OCI-LY3 (cell line): ENCODE data around the gene HMGB2.

Experiments used
- H2AFZ ChIP-seq: fragments of 200-600, 300-600 bp; shearing (Covaris generic); 2 replicates; pipeline ENCODE4 v1.6.0; 2014; ENCODE audit warnings: antibody characterized with exemption, low read depth, low read length
- H3K27ac ChIP-seq: fragments of 200-600, 300-600 bp; sonication (generic); 2 replicates; pipeline ENCODE4 v1.5.1; 2014; ENCODE audit warnings: mild to moderate bottlenecking, low read length, moderate library complexity, mixed read lengths
- H3K27me3 ChIP-seq: fragments of 200-600, 300-600 bp; sonication (generic); 2 replicates; pipeline ENCODE4 v1.6.1; 2014; ENCODE audit warnings: low read depth, low read length, mixed read lengths
- H3K36me3 ChIP-seq: fragments of 200-600, 300-600 bp; sonication (generic); replicated peaks from 2 replicates; pipeline ENCODE3; 2014; ENCODE audit warnings: low read depth, low read length, mixed read lengths
- H3K4me1 ChIP-seq: fragments of 300-600, 200-600 bp; sonication (generic); 2 replicates; pipeline ENCODE4 v1.6.1; 2014; ENCODE audit warnings: low read length, mixed read lengths
- H3K4me2 ChIP-seq: fragments of 200-600, 300-600 bp; sonication (generic); 2 replicates; pipeline ENCODE4 v1.6.1; 2014; ENCODE audit warnings: low read length, mixed read lengths
- H3K4me3 ChIP-seq: fragments of 300-600, 200-600 bp; sonication (generic); 2 replicates; pipeline ENCODE4 v1.5.1; 2014; ENCODE audit warnings: antibody characterized with exemption, mild to moderate bottlenecking, low read length, moderate library complexity
- H3K79me2 ChIP-seq: fragments of 300-600, 200-600 bp; shearing (Covaris generic); 2 replicates; pipeline ENCODE4 v1.6.1; 2014; ENCODE audit warnings: mild to moderate bottlenecking, low read length, mixed read lengths
- H3K9ac ChIP-seq: fragments of 300-600, 200-600 bp; shearing (Covaris generic); 2 replicates; pipeline ENCODE4 v1.6.0; 2014; ENCODE audit warnings: mild to moderate bottlenecking, low read length, moderate library complexity
- H3K9me3 ChIP-seq: fragments of 200-600, 300-600 bp; shearing (Covaris generic); 2 replicates; pipeline ENCODE4 v1.6.1; 2014; ENCODE audit warnings: low read length, mixed read lengths; ENCODE audit not compliant: insufficient read depth
- H4K20me1 ChIP-seq: fragments of 200-600, 300-600 bp; sonication (generic); 2 replicates; pipeline ENCODE4 v1.6.1; 2016; ENCODE audit warnings: low read length, mixed read lengths; ENCODE audit not compliant: insufficient read depth
- EZH2phosphoT487 ChIP-seq: fragments of 200-600 bp; shearing (Covaris generic); IDR thresholded peaks from 2 replicates; pipeline ENCODE4 v1.6.1; 2018; ENCODE audit warnings: antibody characterized with exemption, mixed run types, low read depth
- TF ChIP-seq, protein P1 (sequence below): fragments of 200-600, 300-600 bp; sonication (generic); IDR thresholded peaks from 2 replicates; pipeline ENCODE4 v1.5.1; 2014; ENCODE audit warnings: antibody characterized with exemption, low read length, low read depth

The HMGB2 gene

DNA sequence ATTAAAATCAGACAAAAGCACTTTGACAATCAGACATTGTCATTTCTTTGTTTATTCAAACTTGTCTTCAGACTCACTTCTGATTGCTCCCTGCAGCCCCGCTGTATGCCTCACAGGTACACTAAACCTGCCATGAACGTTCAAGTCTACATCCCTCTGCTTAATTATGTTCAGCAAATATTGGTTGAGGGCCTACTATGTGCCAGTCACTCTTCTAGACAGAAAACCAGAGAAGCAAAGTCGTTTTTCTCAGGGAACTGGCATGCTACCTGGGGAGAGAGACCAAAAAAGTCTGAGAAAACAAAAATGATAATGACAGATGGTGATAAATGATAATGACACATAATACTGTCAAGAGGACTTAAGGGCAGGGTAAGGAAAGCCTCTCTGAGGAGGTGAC is 19.4 kb downstream of the HMGB2 start:
- no peaks in the 10 kb centered on the region for H4K20me1 ChIP-seq

DNA sequence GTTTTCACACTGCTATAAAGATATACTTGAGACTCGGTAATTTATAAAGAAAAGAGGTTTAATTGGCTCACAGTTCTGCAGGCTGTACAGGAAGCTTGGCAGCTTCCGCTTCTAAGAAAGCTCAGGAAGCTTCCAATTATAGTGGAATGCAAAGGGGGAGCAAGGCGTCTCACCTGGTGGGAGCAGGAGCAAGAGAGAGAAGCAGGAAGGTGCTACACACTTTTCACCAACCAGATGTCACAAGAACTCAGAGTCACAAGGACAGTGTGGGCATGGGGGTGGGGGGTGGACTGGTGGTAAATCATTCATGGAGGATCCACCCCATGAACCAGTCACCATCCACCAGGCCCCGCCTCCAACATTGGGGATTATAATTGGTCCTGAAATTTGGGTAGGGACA is 22.8 kb downstream of the HMGB2 start:
- Histone ChIP-seq H3K9ac (no peak overlapping the region), H3K4me2 (no peak overlapping the region), H2AFZ (no peak overlapping the region), H3K27ac (no peak overlapping the region), H3K79me2 (no peaks in the 10 kb centered on the region), H3K4me3 (no peak overlapping the region), H4K20me1 (0 out of 2 replicates have a peak, but pooled peaks cover 3% of the 10 kb centered on the region), H3K4me1 (no peaks in the 10 kb centered on the region), H3K9me3 (no peaks in the 10 kb centered on the region), H3K27me3 (no peaks in the 10 kb centered on the region), H3K36me3 (peaks cover 29% of the 10 kb centered on the region)
- TF ChIP-seq, protein P1, sequence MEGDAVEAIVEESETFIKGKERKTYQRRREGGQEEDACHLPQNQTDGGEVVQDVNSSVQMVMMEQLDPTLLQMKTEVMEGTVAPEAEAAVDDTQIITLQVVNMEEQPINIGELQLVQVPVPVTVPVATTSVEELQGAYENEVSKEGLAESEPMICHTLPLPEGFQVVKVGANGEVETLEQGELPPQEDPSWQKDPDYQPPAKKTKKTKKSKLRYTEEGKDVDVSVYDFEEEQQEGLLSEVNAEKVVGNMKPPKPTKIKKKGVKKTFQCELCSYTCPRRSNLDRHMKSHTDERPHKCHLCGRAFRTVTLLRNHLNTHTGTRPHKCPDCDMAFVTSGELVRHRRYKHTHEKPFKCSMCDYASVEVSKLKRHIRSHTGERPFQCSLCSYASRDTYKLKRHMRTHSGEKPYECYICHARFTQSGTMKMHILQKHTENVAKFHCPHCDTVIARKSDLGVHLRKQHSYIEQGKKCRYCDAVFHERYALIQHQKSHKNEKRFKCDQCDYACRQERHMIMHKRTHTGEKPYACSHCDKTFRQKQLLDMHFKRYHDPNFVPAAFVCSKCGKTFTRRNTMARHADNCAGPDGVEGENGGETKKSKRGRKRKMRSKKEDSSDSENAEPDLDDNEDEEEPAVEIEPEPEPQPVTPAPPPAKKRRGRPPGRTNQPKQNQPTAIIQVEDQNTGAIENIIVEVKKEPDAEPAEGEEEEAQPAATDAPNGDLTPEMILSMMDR: no peak
- no peak for TF ChIP-seq EZH2phosphoT487

More for the DNA sequence above, 19.4 kb downstream of the HMGB2 start:
- H3K79me2 ChIP-seq: no peaks in the 10 kb centered on the region
- TF ChIP-seq, protein P1: no peak
- no peak for TF ChIP-seq EZH2phosphoT487
- peaks cover 36% of the 10 kb centered on the region for H3K36me3 ChIP-seq
- no peak overlapping the region for H2AFZ ChIP-seq
- H3K4me1 ChIP-seq: no peaks in the 10 kb centered on the region
- no peak overlapping the region for H3K4me2 ChIP-seq
- no peak overlapping the region for H3K27ac ChIP-seq
- H3K9me3 ChIP-seq: no peaks in the 10 kb centered on the region
- H3K4me3 ChIP-seq: no peak overlapping the region
- H3K27me3 ChIP-seq: no peaks in the 10 kb centered on the region
- no peak overlapping the region for H3K9ac ChIP-seq

DNA sequence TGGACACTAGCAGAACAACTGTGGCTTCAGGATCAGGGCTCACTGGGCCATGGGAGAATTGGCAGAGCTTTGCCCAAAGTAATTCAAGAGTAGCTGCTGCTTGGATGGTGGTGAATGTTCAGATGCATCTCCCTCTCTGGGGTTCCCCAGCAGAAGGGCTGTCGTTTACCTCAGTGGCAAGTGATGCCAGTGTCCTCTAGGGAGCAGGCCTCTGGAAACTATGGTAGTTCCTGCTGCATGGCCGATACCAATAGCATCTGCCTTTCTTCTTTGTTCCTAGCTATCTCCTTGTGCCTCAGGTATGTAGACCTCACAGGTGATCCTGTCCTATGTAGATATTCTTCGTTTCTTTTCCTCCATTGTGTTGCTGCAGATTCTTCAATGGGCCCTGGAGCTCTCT is 26.4 kb downstream of the HMGB2 start:
- no peaks in the 10 kb centered on the region for H3K4me1 ChIP-seq
- H3K9ac ChIP-seq: no peak overlapping the region
- H3K27me3 ChIP-seq: no peaks in the 10 kb centered on the region
- no peak overlapping the region for H3K4me2 ChIP-seq
- H3K4me3 ChIP-seq: no peak overlapping the region
- peaks cover 17% of the 10 kb centered on the region for H3K36me3 ChIP-seq
- H3K79me2 ChIP-seq: no peaks in the 10 kb centered on the region
- no peak overlapping the region for H2AFZ ChIP-seq
- TF ChIP-seq, protein P1: no peak
- TF ChIP-seq EZH2phosphoT487: no peak
- no peaks in the 10 kb centered on the region for H3K9me3 ChIP-seq
- H3K27ac ChIP-seq: no peak overlapping the region
- H4K20me1 ChIP-seq: 0 out of 2 replicates have a peak, but pooled peaks cover 3% of the 10 kb centered on the region

DNA sequence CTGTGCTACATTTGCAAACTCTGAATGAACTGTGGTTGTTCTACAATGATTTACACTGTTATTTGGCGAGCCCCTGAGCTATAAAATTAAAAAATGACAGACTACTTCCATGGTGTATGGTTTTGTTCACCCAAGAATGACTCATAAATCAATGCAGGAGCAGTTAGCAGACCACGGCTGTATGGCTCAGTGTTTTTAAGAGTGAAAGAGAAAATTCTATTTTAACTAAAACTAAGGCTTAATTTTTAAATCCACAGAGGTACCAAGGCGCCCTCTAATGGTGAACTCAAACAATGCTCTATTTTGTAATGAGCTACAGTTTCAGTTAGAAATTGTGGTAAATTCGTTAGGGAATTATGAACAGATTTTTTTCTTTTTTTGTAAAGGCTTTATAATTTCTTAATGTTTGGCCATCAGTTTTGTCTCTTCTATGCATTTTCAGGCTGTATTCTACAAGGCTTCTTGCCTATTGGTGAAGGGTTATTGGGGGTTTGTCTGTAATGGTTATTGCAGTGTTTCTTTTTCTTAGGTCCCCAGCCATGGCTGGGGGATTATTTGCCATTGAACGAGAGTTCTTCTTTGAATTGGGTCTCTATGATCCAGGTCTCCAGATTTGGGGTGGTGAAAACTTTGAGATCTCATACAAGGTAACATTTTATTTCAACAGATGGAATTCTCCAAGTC is 32.5 kb downstream of the HMGB2 start:
- Histone ChIP-seq H3K4me2 (peak overlapping the region; percentile 26), H3K9ac (no peak overlapping the region), H3K27me3 (no peaks in the 10 kb centered on the region), H2AFZ (no peak overlapping the region), H3K9me3 (no peaks in the 10 kb centered on the region), H3K36me3 (no peaks in the 10 kb centered on the region), H3K79me2 (no peaks in the 10 kb centered on the region), H3K4me1 (peaks cover 6% of the 10 kb centered on the region; the same call in 1 of the 2 replicates), H4K20me1 (no peaks in the 10 kb centered on the region), H3K4me3 (no peak overlapping the region), H3K27ac (no peak overlapping the region)
- TF ChIP-seq, protein P1: peak; percentile 95
- TF ChIP-seq EZH2phosphoT487: no peak
